Measurements from ENCODE around the gene TSNAX. TPM values are rescaled to one million over a fixed set of nuclear protein-coding genes. Genes with fewer than 3 reads are reported as not detected.

TSNAX gene
- 21.5 to 32.6 TPM (median 30.9 TPM) in 3 replicates for polyA plus RNA-seq
- polyA plus RNA-seq (2011; ENCODE audit: low read depth): 17.8 TPM
- polyA plus RNA-seq (2011; cell fraction: cytosol; rRNA removed): 12.5 and 21.4 TPM in 2 replicates
- polyA plus RNA-seq (2011; cell fraction: nucleus; rRNA removed): 22.8 and 26.7 TPM in 2 replicates
- 18.0 and 34.0 TPM in 2 replicates for polyA plus RNA-seq (2012; ENCODE audit: low replicate concordance)
- 2.8 to 29.1 TPM (median 16.9 TPM) in 3 replicates for polyA minus RNA-seq
- 17.6 TPM for polyA minus RNA-seq (2011; cell fraction: cytosol; rRNA and poly(A)+ RNA removed)
- 16.5 TPM in 2 replicates for polyA minus RNA-seq (2011; cell fraction: nucleus; rRNA and poly(A)+ RNA removed)

DNA sequence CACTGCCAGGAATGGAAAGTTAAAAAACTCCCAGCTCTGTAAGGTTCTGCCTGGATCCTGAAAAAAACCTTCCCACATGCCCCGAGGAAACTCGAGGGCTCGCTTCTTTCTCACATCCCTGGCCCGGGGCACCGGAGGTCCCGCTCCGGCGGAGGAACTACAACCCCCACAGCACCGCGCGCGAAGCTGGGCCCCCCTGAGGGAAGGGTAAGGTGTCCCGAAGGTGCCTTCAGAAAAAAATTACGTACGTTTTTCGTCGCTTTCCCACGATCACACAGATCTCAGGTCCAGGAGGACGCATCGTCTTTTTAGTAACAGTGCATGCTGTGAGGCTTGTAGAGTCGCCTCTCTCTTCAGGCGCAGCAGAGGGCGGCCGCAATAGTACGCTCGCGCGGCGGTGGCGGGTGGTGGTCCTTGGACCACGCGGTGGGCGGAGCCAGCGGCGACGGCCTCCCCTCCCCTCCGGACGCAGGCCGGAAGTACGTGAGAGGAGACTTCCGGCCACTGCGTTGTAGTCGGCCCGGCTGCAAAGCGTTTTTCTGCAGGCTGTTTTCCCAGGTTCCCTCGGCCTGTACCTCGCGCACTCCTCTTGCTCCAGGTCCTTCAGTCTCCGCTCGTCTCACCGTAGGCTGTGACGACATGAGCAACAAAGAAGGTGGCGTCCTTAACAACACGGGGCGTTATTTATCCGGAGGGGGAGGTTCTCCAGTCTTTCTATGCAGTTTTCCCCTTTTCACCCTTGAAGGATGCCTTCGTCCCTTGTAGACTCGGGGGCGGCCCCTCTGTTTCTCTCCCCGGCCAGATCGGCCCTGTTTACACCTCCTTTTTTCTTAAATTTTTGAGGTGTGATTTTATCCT, at the start of gene TSNAX:
Gene TSNAX, plus strand, starts transcription at position 498 of the 858 bp plus-strand sequence. Its CDS starts 142 bp downstream, at position 640.
- Histone ChIP-seq H3K4me1 (ENCODE audit: control insufficient read depth, extremely low read depth, insufficient read depth, low read length) (peaks cover 23% of the 10 kb centered on the region), H2AFZ (ENCODE audit: control insufficient read depth, low read length) (peak within 1 kb of the TSS; percentile 96), H3K27me3 (ENCODE audit: control insufficient read depth, extremely low read depth, insufficient read depth, low read length) (no peaks in the 10 kb centered on the region), H3K9me1 (ENCODE audit: control insufficient read depth, extremely low read depth, insufficient read depth, low read length) (no peaks in the 10 kb centered on the region), H4K20me1 (ENCODE audit: control insufficient read depth, extremely low read depth, insufficient read depth, low read length) (no peaks in the 10 kb centered on the region), H3K9ac (ENCODE audit: control insufficient read depth, extremely low read depth, insufficient read depth, low read length) (peak within 1 kb of the TSS; percentile 98), H3K79me2 (ENCODE audit: control insufficient read depth, insufficient read depth, low read length) (peaks cover 42% of the 10 kb centered on the region), H3K27ac (ENCODE audit: control insufficient read depth, insufficient read depth, low read length) (peak within 1 kb of the TSS; percentile 98), H3K4me2 (ENCODE audit: control insufficient read depth, extremely low read depth, insufficient read depth, low read depth, low read length) (peak within 1 kb of the TSS; percentile 97), H3K9me3 (ENCODE audit: control insufficient read depth, low read depth, low read length) (no peaks in the 10 kb centered on the region), H3K36me3 (ENCODE audit: control insufficient read depth in 2 of 2, extremely low read depth in 1 of 2, insufficient read depth in 2 of 2, low read length in 2 of 2) (no peaks in the 10 kb centered on the region), H3K4me3 (ENCODE audit: control insufficient read depth in 2 of 3, extremely low read depth in 1 of 3, insufficient read depth in 2 of 3, low read depth in 1 of 3, low read length in 3 of 3) (peak within 1 kb of the TSS; percentile 77 to 80 (median 77))
- dilution Hi-C loops (cut with MboI; ENCODE audit: extremely low pct_ligation_motif_present, low sequenced_read_pairs): no loop called here
- peak; percentile 66 for FAIRE-seq
- no peak for TF ChIP-seq EZH2 (IDR thresholded peaks at IDR 0.05; ENCODE audit: low read length)
- no peak for TF ChIP-seq CTCF (optimal IDR thresholded peaks at IDR 0.05 in 1 of 3, IDR thresholded peaks at IDR 0.05 in 1 of 3, conservative IDR thresholded peaks at IDR 0.05 in 1 of 3; ENCODE audit: extremely low read depth in 1 of 3, insufficient read depth in 2 of 3, low read length in 3 of 3)
- peak; percentile 53 for DNase-seq (ENCODE audit: low read depth, low spot score)

DNA sequence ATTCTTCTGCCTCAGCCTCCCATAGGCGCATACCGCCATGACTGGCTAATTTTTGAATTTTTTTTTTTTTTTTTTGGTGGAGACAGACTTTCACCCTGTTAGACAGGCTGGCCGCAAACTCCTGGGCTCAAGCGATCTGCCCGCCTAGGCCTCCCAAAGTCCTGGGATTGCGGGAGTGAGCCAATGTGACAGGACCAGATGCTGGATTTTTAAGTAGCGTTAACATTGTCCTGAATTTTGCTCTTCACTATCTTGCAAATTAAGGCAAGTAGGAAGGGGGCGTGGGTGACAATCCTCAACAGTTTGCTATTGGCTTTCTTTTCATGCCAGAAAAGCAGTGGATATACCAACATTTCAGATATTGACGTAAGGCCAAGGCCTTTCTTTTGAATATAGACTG, 49.7 kb upstream of the TSNAX start:
- dilution Hi-C loops (cut with MboI; ENCODE audit: extremely low pct_ligation_motif_present, low sequenced_read_pairs): no loop called here
- H3K9ac ChIP-seq (ENCODE audit: control insufficient read depth, extremely low read depth, insufficient read depth, low read length): no peak overlapping the region
- H3K4me2 ChIP-seq (ENCODE audit: control insufficient read depth, extremely low read depth, insufficient read depth, low read depth, low read length): no peak overlapping the region
- FAIRE-seq (no peak), DNase-seq (ENCODE audit: low read depth, low spot score) (no peak)
- H3K36me3 ChIP-seq (ENCODE audit: control insufficient read depth in 2 of 2, extremely low read depth in 1 of 2, insufficient read depth in 2 of 2, low read length in 2 of 2): no peaks in the 10 kb centered on the region
- no peaks in the 10 kb centered on the region for H3K9me1 ChIP-seq (ENCODE audit: control insufficient read depth, extremely low read depth, insufficient read depth, low read length)
- no peaks in the 10 kb centered on the region for H3K4me1 ChIP-seq (ENCODE audit: control insufficient read depth, extremely low read depth, insufficient read depth, low read length)
- no peak overlapping the region for H3K27ac ChIP-seq (ENCODE audit: control insufficient read depth, insufficient read depth, low read length)
- H3K27me3 ChIP-seq (ENCODE audit: control insufficient read depth, extremely low read depth, insufficient read depth, low read length): no peaks in the 10 kb centered on the region
- TF ChIP-seq CTCF (optimal IDR thresholded peaks at IDR 0.05 in 1 of 3, IDR thresholded peaks at IDR 0.05 in 1 of 3, conservative IDR thresholded peaks at IDR 0.05 in 1 of 3; ENCODE audit: extremely low read depth in 1 of 3, insufficient read depth in 2 of 3, low read length in 3 of 3): no peak
- no peak for TF ChIP-seq EZH2 (IDR thresholded peaks at IDR 0.05; ENCODE audit: low read length)
- no peaks in the 10 kb centered on the region for H4K20me1 ChIP-seq (ENCODE audit: control insufficient read depth, extremely low read depth, insufficient read depth, low read length)
- no peaks in the 10 kb centered on the region for H3K9me3 ChIP-seq (ENCODE audit: control insufficient read depth, low read depth, low read length)
- H2AFZ ChIP-seq (ENCODE audit: control insufficient read depth, low read length): no peak overlapping the region
- H3K79me2 ChIP-seq (ENCODE audit: control insufficient read depth, insufficient read depth, low read length): no peaks in the 10 kb centered on the region
- no peak overlapping the region for H3K4me3 ChIP-seq (ENCODE audit: control insufficient read depth in 2 of 3, extremely low read depth in 1 of 3, insufficient read depth in 2 of 3, low read depth in 1 of 3, low read length in 3 of 3)
